GM19025 (cell line): ENCODE measurements around the gene TMEM203.
"Not testable (repeated sequence)": the region's sequence is repeated elsewhere in the genome, so short reads cannot be mapped to it uniquely, and the experiment has no call there.

Source experiments
- ATAC-seq: cut with Tn5 transposase; IDR thresholded peaks from one replicate; pipeline ENCODE4 v1.9.1; 2021; ENCODE audit warnings: mild to moderate bottlenecking, low read depth, moderate library complexity; ENCODE audit not compliant: unreplicated experiment

Gene TMEM203

DNA sequence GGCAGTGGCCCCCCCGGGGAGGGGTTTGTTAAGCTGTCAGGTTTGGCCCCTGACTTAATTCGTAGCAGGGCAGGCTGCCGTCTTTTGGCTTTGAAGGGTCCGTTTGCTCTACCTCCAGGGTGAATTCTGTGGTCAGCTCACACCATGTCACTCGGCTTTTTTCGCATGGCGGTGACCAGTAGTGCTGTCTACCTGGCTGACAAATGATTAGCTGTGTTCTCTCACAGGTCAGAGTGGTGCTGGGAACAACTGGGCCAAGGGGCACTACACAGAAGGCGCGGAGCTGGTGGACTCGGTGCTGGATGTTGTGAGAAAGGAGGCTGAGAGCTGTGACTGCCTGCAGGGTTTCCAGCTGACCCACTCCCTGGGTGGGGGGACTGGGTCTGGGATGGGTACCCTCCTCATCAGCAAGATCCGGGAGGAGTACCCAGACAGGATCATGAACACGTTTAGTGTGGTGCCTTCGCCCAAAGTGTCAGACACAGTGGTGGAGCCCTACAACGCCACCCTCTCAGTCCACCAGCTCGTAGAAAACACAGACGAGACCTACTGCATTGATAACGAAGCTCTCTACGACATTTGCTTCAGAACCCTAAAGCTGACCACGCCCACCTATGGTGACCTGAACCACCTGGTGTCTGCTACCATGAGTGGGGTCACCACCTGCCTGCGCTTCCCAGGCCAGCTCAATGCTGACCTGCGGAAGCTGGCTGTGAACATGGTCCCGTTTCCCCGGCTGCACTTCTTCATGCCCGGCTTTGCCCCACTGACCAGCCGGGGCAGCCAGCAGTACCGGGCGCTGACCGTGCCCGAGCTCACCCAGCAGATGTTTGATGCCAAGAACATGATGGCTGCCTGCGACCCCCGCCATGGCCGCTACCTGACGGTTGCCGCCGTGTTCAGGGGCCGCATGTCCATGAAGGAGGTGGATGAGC lies 37.1 kb upstream of the TMEM203 start:
- ATAC-seq, result no peak

DNA sequence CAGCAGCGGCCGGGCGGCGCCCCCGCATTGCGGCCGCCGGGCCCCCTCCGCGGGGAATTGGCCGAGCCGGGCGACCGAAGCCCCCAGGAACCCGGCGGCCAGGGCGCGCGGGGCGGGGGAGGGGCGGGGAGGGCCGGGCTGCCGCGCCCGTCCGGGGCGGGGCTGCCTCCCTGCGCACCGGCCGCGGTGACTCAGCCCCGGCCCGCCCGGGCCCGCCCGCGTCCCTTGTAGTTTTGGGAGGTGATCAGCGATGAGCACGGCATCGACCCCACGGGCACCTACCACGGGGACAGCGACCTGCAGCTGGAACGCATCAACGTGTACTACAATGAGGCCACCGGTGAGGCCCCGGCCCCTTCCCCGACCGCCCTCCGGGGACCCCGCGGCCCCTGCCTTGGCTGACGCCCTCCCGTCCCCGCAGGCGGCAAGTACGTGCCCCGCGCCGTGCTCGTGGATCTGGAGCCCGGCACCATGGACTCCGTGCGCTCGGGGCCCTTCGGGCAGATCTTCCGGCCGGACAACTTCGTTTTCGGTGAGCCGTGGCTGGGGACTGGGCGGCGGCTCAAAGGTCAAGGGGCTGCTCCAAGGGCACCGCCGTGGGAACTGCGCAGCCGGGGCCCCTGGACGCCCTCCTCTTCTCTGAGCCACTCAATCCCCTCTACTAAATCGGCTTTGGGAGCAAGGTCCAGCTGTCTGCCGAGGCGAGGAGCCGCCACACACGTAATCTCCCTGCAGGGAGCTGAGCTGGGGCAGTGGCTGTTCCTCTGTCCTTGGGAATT lies 36.2 kb upstream of the TMEM203 start:
- ATAC-seq, result peak; percentile 4

DNA sequence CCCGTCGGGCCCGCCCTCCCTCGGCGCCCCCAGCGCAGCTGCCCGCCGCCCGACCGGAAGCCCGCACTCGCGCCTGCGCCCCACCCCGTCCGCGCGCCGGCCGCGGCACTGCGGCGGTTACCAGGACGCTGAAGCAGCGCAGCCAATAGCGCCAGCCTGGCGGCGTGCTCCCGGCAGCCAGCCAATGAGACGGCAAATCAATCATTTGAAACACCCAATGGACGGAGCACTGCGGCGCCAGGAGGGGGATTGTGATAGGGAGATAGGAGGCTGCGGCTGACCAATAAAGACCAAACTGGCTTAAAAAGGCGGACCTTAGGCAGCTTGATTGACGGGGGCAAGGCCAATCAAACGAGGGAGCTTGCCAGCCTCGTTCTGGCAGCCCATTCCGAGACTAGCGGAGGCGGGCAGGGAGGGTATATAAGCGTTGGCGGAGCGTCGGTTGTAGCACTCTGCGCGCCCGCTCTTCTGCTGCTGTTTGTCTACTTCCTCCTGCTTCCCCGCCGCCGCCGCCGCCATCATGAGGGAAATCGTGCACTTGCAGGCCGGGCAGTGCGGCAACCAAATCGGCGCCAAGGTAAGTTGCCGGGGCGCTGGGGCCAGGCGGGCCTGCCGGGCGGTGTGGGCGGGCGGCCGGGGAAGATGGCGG lies 35.5 kb upstream of the TMEM203 start, which contains the start of gene TUBB4B:
Gene TUBB4B (plus strand): TSS at position 447 of the 649 bp plus-strand sequence. CDS start 74 bp downstream, at position 521.
- ATAC-seq, result peak; percentile 61

DNA sequence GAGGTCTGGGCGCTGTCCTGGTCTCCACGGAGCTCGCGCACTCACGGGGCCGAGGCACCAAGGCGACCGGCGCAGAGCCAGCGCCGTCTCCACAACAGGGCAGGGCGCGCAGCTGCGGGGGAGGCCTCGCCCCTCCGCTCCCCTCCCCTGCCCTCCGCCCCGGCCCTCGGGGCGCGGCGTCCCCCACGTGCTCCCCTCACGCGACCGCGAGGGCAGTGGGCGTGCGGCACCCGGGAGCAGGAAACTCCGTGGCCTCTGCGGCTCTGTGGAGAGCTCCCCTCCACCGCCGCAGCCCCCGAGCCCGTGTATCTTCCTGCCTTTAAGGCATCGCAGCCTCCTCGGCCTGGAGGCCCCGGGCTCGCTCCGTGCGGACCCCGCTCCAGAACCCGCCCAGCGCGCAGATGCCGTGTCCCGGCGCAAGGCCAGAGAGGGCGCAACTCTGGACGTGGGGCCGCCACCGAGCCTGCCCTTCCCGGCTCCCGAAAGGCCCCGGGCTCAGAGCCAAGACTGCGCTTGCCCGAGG lies 34.9 kb upstream of the TMEM203 start:
- peak; percentile 14 for ATAC-seq

DNA sequence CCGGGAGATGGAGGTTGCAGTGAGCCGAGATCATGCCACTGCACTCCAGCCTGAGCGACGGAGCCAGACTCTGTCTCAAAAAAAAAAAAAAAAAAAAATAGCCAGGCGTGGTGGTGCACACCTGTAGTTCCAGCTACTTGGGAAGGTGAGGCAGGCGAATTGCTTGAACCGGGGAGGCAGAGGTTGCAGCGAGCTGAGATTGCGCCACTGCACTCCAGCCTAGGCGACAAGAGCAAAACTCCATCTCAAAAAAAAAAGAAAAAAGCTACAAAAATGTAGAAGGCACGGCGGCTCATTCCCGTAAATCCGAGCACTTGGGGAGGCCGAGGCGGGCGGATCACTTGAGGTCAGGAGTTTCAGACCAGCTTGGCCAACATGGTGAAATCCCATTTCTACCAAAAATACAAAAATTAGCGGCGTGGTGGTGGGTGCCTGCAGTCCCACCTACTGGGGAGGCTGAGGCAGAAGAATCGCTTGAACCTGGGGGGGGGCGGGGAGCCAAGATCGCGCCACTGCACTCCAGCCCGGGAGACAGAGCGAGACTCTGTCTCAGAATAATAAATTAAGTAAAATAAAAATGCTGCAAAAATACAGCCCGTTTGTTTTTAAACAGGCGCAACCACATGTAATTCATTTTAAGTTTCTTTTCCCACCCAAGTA lies 34.2 kb upstream of the TMEM203 start:
- ATAC-seq, result not testable (repeated sequence)

DNA sequence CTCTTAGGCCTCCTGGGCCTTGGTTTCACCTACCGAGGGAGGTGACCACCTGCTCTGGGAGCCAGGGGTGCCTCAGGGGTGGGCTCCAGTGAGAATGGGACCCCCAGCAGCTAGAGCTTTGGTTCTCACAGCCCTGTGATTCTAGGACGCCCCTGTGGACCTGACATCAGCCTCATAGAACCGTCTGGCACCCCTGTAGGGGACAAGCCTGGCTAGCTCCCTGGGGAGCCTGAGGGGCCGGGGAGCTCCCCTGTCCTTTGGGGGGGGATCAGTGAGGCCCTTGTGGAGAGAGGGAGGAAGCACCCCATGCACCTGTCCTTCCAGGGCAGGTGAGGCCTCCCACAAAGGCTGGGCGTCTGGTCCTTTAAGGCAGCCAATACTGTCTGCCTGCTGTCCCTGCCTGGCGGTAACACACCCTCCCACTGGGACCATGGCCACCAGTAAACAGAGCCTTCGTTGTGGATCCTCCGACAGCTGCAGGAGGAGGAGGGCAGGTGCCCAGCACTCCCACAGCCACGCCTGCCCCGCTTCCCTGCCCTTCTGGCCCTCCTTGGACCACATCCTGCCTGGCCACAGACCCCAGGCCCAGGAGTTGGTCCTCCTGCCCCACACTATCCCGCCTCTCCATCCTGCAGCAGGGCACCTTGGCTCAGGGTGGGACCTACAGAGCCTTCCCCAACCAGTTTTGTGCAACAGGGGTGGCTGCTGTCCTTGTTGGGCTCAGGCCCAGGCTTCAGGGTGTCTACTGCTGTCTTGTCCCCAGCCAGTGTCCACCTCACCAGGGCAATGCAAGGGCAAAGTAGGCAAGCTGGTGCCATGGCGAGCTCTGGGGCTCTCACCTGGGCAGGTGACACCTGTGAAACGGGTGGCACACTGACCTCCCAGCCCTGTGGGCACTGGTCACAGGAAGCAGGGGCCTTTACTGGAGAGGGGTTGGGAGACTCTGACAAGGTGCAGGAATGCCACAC lies 32.6 kb upstream of the TMEM203 start:
- no peak for ATAC-seq

DNA sequence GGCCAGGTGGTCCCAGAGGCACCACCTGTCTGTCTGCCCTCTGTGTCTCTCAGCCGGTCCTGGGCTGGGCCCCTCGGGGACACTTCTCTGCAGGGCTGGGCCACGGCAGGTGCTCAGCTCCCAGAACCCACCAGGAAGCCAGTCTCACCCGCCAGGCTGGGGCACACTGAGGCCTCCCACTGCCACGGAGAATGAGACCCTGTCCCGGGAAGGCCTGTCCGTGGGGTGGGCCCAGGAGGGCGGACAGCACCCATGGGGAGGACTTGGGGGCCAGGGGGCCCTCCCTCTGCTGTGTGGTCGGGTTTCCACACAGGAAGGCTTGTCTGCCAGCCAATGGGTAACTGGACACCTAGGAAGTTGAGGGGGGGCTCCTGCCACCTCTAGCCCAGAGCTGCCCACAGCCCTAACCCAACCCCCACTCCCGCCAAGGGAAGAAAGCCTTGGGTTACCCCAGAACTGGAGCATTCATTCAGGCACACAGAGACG lies 31.5 kb upstream of the TMEM203 start:
- no peak for ATAC-seq

DNA sequence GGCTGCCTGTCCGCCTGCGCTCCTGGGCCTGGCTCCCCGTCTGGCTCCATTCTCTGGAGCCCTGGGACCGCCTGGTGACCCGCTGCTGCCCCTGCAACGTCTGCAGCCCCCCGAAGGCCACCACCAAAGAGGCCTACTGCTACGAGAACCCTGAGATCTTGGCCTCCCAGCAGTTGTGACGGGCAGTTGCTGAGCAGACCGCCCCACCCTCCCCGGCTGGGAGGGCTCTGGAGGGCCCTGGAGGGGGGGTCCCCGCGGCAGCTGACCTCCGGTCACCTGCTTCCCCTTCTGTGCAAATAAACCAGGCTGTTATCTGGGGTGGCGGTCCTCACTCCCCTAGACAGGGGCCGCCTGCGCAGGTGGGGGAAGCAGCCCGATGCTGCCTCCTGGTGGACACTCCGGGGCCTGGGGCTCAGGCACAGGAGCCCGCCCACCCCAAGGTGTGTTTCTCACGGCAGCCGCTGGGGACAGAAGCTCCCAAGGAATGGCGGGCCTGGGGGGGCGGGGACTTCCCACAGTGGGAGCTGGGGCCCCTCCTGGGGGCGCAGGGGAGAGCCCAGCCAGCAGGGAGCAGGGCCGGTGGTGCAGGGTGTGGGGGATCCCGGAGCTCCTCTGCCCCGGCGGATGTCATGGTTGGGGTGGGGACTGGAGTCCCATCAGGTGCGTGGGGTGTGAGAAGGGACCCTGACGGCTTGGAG lies 30.9 kb upstream of the TMEM203 start:
- no peak for ATAC-seq

DNA sequence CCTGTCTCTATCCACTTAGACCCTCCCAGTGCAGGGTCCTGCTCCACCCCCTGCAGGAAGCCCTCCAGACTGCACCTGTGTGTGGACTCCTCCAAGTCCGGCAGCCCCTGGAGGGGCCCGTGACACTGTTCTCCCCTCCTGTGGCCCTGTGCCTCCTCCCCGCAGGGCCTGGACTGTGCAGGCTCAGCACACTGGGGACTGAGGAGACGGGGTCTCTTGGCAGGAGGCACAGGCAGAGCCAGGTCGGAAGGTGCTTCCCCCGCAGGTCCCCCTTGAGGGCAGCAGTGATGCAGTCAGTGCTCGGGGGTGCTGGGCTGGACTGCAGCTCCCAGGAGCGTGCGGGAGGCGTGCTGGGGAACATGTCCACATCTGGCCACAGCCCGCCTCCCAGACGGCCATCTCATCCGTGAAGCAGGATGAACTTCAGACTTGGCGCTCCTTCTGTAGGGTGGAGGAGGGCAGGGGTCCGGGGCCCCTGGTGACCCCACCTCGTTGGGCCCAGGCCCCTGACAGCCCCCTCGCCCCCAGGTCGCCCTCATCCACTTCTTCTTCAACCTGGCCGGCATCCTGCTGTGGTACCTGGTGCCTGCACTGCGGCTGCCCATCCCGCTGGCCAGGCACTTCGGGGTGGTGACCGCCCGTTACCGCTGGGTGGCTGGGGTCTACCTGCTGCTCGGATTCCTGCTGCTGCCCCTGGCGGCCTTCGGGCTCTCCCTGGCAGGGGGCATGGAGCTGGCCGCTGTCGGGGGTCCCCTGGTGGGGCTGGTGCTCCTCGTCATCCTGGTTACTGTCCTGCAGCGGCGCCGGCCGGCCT lies 30.2 kb upstream of the TMEM203 start:
- ATAC-seq, result no peak

DNA sequence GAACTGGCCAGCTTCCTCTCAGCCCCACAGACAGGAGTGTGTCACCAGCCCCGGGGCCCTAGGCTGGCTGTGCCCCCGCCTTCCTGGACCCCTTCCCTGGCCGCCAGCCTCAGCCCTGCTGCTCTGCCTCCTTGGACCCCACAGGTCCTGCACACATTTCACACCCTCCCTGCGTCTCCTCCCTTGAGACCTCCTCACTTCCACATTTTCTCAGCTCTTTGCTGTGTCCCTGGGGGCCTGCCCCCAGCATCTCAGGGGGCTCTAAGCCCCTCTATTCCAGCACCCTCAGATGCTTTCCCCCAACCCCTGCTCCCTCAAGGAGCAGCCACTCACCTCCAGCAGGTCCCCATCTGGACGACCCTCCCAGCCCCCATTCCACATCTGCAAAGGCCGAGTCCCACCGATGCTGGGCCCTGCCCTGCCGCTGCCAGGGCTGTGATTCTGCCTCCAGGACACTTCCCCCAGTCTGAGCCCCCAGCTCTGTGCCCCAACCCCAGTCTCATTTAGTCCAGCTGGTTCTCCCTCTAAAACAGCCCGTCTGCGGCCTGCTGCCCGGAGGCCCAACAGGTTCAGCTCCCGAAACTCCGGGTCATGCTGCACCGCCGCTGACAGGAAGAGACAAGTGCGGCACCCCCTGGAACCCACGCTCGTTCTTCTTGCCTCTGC lies 29.4 kb upstream of the TMEM203 start:
- no peak for ATAC-seq

DNA sequence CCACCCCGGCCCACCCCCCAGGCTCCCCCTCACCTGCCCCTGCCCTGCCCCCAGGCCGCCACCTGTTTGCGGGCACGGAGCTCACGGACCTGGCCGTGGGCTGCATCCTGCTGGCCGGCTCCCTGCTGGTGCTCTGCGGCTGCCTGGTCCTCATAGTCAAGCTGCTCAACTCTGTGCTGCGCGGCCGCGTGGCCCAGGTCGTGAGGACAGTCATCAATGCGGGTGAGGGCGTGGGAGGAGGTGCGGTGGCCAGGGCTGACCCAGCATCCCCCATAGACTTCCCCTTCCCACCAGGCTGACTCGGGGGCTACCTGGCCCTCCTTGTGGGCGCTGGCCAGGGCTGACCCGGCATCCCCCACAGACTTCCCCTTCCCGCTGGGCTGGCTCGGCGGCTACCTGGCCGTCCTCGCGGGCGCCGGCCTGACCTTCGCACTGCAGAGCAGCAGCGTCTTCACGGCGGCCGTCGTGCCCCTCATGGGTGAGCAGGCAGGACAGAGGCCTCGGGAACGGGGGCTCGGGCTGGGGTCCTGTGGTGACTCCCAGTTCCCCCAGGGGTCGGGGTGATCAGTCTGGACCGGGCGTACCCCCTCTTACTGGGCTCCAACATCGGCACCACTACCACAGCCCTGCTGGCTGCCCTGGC lies 28.7 kb upstream of the TMEM203 start:
- ATAC-seq, result no peak

DNA sequence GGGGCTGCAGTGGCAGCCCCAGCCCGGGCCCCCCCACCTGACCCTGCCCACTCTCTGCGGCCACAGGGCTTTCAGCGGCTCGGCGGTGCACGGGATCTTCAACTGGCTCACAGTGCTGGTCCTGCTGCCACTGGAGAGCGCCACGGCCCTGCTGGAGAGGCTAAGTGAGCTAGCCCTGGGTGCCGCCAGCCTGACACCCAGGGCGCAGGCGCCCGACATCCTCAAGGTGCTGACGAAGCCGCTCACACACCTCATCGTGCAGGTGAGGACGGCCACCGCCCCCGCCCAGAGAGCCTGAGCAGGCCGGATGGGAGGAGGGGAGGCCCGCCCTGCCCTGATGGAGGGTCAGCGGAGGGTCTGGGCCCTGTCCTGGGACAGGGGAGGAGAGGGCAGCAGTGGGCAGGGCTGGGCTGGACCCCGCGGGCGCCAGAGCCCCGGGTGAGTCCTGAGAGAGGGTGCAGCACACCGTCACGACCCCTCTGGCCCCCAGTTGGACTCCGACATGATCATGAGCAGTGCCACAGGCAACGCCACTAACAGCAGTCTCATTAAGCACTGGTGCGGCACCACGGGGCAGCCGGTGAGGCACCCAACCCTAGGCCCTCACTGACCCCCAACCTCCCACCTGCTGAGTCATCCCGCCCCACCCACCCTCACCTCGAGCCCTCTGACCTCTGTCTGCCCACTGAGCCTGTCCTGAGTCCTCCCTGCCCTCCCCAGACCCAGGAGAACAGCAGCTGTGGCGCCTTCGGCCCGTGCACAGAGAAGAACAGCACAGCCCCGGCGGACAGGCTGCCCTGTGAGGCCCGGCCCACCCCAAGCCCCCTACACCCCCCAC lies 27.9 kb upstream of the TMEM203 start:
- ATAC-seq, result no peak

DNA sequence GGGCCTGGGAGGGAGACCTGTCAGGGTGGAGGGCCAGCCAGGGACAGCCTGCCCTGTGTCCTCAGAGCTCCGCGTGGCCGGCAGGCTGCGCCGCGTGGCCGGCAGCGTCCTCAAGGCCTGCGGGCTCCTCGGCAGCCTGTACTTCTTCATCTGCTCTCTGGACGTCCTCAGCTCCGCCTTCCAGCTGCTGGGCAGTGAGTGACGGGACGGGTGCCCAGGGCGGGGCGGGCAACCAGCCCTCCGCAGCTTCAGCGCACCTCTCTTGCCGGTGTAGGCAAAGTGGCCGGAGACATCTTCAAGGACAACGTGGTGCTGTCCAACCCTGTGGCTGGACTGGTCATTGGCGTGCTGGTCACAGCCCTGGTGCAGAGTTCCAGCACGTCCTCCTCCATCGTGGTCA lies 27.1 kb upstream of the TMEM203 start:
- ATAC-seq, result no peak

DNA sequence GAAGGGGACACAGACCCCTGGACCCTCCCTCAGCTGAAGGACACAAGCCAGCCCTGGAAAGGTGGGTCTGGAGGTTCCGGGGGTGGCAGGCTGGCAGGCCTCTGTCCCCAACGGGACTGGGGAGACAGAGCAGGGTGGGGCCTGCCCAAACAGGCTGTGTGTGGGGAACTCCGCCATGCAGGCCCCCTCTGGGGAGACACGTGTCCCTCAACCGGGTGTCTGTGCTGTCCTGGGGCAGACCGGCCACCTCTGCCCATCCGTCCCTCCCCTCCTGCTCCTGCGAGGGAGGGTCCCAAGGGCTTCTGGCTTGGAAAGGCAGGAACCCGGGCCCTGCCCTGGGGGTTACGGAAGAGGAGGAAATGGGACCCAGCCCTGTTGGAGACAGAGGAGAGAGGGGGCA lies 26.7 kb upstream of the TMEM203 start:
- no peak for ATAC-seq

DNA sequence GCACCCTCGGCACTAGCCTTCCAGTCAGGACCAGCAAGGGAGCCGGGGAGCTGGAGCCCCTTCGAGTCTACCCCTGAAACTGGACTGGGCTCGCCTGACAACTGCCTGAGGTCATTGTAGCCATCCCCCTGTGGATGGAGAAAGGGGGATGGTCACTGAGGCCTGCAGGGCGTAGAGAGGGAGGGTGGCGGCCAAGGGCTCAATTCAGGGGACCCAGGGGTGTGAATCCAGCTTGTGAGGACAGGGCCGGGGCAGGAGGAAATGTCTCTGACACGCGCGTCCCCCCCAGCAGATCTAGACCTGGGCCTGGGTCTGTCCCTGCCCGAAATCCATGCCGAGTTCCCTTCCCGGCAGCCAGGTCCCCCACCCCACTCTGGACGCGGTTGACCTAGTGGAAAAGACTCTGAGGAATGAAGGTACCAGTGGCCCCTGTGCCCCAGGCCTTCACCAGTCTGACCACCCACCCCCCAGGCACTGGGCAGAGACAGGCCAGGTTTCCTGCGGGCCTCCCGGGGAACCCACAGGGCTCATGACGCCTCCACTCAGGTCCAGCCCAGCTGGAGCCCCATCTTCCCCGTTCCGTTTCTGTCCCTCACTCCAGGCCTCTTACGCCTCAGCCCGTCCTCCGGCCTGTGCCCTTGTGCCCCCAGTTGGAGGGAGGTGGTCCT lies 26.1 kb upstream of the TMEM203 start:
- no peak for ATAC-seq
